Liver (tissue), 9 donors: ENCODE data around the gene PNKP. TPM values are rescaled to one million over a fixed set of nuclear protein-coding genes. Genes with fewer than 3 reads are reported as not detected.

ENCODE experiments used
- DNase-seq: peaks from one replicate; pipeline ENCODE4 v3.0.0-alpha.2; 2017; ENCODE audit warnings: low spot score
- H3K27ac ChIP-seq, 2 donors: one replicate each; pipeline ENCODE4 v1.7.0; 2013; ENCODE audit warnings: inconsistent platforms in 2 of 2, low read length in 2 of 2, control low read depth in 1 of 2, low read depth in 1 of 2, mild to moderate bottlenecking in 1 of 2
- H3K27me3 ChIP-seq, 4 donors: one replicate each; pipeline versions ENCODE4 v1.6.1 to v1.7.0; 2013; ENCODE audit warnings: low read length in 3 of 4, inconsistent platforms in 1 of 4, mild to moderate bottlenecking in 1 of 4, moderate library complexity in 1 of 4; ENCODE audit not compliant: control insufficient read depth in 4 of 4, insufficient read depth in 4 of 4
- H3K36me3 ChIP-seq, 4 donors: one replicate each; pipeline versions ENCODE4 v1.6.1 to v1.7.0; 2013; ENCODE audit warnings: low read length in 3 of 4, mild to moderate bottlenecking in 3 of 4, low read depth in 1 of 4, moderate library complexity in 1 of 4; ENCODE audit not compliant: control insufficient read depth in 4 of 4, insufficient read depth in 3 of 4
- H3K4me1 ChIP-seq, 4 donors: one replicate each; pipeline versions ENCODE4 v1.6.1 to v1.7.0; 2013; ENCODE audit warnings: low read length in 3 of 4, mild to moderate bottlenecking in 3 of 4, moderate library complexity in 1 of 4; ENCODE audit not compliant: control insufficient read depth in 4 of 4, insufficient read depth in 4 of 4
- H3K4me3 ChIP-seq, 3 donors: one replicate each; pipeline versions ENCODE4 v1.6.1 to v1.7.0; 2013; ENCODE audit warnings: low read length in 3 of 3, control low read depth in 1 of 3, low read depth in 1 of 3, mild to moderate bottlenecking in 1 of 3
- H3K9ac ChIP-seq, 2 donors: one replicate each; pipeline ENCODE4 v1.7.0; 2013; ENCODE audit warnings: low read length in 2 of 2, mild to moderate bottlenecking in 2 of 2, moderate library complexity in 2 of 2, control low read depth in 1 of 2, low read depth in 1 of 2
- H3K9me3 ChIP-seq, 4 donors: one replicate each; pipeline versions ENCODE4 v1.6.1 to v1.7.0; 2013; ENCODE audit warnings: low read length in 3 of 4; ENCODE audit not compliant: control insufficient read depth in 4 of 4
- ATF3 ChIP-seq: IDR thresholded peaks from 2 replicates; pipeline ENCODE4 v1.6.1; 2016; ENCODE audit warnings: antibody characterized with exemption
- CTCF ChIP-seq: fragments of 150-350 bp; IDR thresholded peaks from 2 replicates; pipeline ENCODE4 v1.5.1; 2017; ENCODE audit warnings: improper control_type of control experiment, low read depth, low read length; ENCODE audit not compliant: missing input control
- EGR1 ChIP-seq, 2 donors: IDR thresholded peaks; 2 replicates each; pipeline ENCODE4 v1.6.1; 2016 to 2018; ENCODE audit warnings: antibody characterized with exemption in 2 of 2, low read depth in 2 of 2
- FOXA1 ChIP-seq: IDR thresholded peaks from 2 replicates; pipeline ENCODE4 v1.6.1; 2016; ENCODE audit warnings: antibody characterized with exemption
- JUND ChIP-seq, 2 donors: IDR thresholded peaks; 2 replicates each; pipeline ENCODE4 v1.6.1; 2016; ENCODE audit warnings: antibody characterized with exemption in 2 of 2
- MAX ChIP-seq: IDR thresholded peaks from 2 replicates; pipeline ENCODE4 v1.6.1; 2016; ENCODE audit warnings: antibody characterized with exemption
- NR2F2 ChIP-seq: IDR thresholded peaks from 2 replicates; pipeline ENCODE4 v1.6.1; 2016; ENCODE audit warnings: antibody characterized with exemption
- RAD21 ChIP-seq, 2 donors: IDR thresholded peaks; 2 replicates each; pipeline ENCODE4 v1.6.1; 2016; ENCODE audit warnings: antibody characterized with exemption in 2 of 2, mild to moderate bottlenecking in 2 of 2
- RXRA ChIP-seq, 2 donors: IDR thresholded peaks; 2 replicates each; pipeline ENCODE4 v1.6.1; 2017 to 2018; ENCODE audit warnings: antibody characterized with exemption in 2 of 2, mild to moderate bottlenecking in 1 of 2
- SP1 ChIP-seq: IDR thresholded peaks from 2 replicates; pipeline ENCODE4 v1.6.1; 2018; ENCODE audit warnings: antibody characterized with exemption, mild to moderate bottlenecking
- TAF1 ChIP-seq: conservative IDR thresholded peaks from 2 replicates; pipeline ENCODE4 v1.6.1; 2016; ENCODE audit warnings: antibody characterized with exemption, mild to moderate bottlenecking
- ZBTB33 ChIP-seq: IDR thresholded peaks from 2 replicates; pipeline ENCODE4 v1.6.1; 2016; ENCODE audit warnings: antibody characterized with exemption
- WGBS: extraction: QIAGEN DNeasy Blood & Tissue Kit; methylation state at CpG from one replicate; pipeline ENCODE4 v1.1.7; 2013; 5-methylcytosine and 5-hydroxymethylcytosine counted together
- polyA plus RNA-seq, 2 donors: library from polyadenylated mRNA; stranded (reverse) in 1 of 2; unstranded in 1 of 2; fragments of 200-250 nt in 1 of 2; fragments of >200 nt in 1 of 2; fragmentation: Nextera tagmentation in 1 of 2; extraction: Ambion mirVana in 1 of 2; gene quantifications; one replicate each; pipeline versions ENCODE4 v1.2.1 to v1.2.3, GENCODE V29; 2013 to 2015
- total RNA-seq, 2 donors: library from RNA; depleted of rRNA; stranded (reverse); fragments of >200 nt; gene quantifications; one replicate each; pipeline ENCODE4 v1.2.3, GENCODE V29; 2014
- donor health status: healthy.
- donor health status: healthy.
- donor health status: healthy.
- donor health status: healthy.
- donor health status: healthy.

Gene PNKP
- total and polyA plus RNA-seq, 4 donors, result 17.3 to 30.9 (median 19.8) TPM

- DNase-seq, result no peak
- no peak overlapping the region for H3K9ac ChIP-seq
- 87% methylated on average over 22 of the region's 22 CpGs for WGBS
- peaks cover 4 to 63% (median 11%) of the 10 kb centered on the region in 4 donors for H3K36me3 ChIP-seq
- H3K4me3 ChIP-seq, result no peak overlapping the region
- H3K27me3 ChIP-seq, result no peaks in the 10 kb centered on the region
- H3K9me3 ChIP-seq, result no peaks in the 10 kb centered on the region
- TF ChIP-seq EGR1 (IDR thresholded peaks at IDR 0.05; ENCODE audit: low read depth in 2 of 2), result no peak
- no peak for TF ChIP-seq ZBTB33
- no peak for TF ChIP-seq SP1
- TF ChIP-seq TAF1, result no peak
- TF ChIP-seq MAX, result no peak
- no peak overlapping the region for H3K27ac ChIP-seq
- peaks cover 0 to 2% (median under 1%) of the 10 kb centered on the region in 4 donors for H3K4me1 ChIP-seq
Measured at GRCh38 chr19:49859682-49860335, 7.6 kb downstream of the PNKP start.

- H3K27me3 ChIP-seq, result no peaks in the 10 kb centered on the region
- WGBS, result 95% methylated on average over 37 of the region's 37 CpGs
- H3K4me1 ChIP-seq, result peaks cover 0 to 3% (median 0%) of the 10 kb centered on the region in 4 donors
- H3K27ac ChIP-seq, result no peak overlapping the region
- peaks cover 3 to 52% (median 8%) of the 10 kb centered on the region in 4 donors for H3K36me3 ChIP-seq
- no peak overlapping the region for H3K9ac ChIP-seq
- no peak for TF ChIP-seq NR2F2
- no peak for TF ChIP-seq TAF1
- no peak overlapping the region for H3K4me3 ChIP-seq
- no peaks in the 10 kb centered on the region for H3K9me3 ChIP-seq
- DNase-seq, result no peak
Measured at GRCh38 chr19:49858088-49858985, 9.0 kb downstream of the PNKP start.

GRCh38 chr19:49857838-49858087 lies 9.6 kb downstream of the PNKP start:
- H3K9ac ChIP-seq, result no peak overlapping the region
- TF ChIP-seq MAX, result no peak
- no peak for TF ChIP-seq RXRA (IDR thresholded peaks at IDR 0.05)
- TF ChIP-seq CTCF, result no peak
- no peak for TF ChIP-seq ATF3
- no peak for TF ChIP-seq RAD21 (IDR thresholded peaks at IDR 0.05)
- TF ChIP-seq FOXA1, result no peak
- TF ChIP-seq JUND (IDR thresholded peaks at IDR 0.05), result no peak
- no peak for TF ChIP-seq NR2F2
- no peak for TF ChIP-seq TAF1
- no peaks in the 10 kb centered on the region for H3K27me3 ChIP-seq
- peaks cover 1 to 3% (median 3%) of the 10 kb centered on the region in 4 donors for H3K4me1 ChIP-seq
- 92% methylated on average over 5 of the region's 5 CpGs for WGBS
- DNase-seq, result no peak
- H3K4me3 ChIP-seq, result no peak overlapping the region
- no peak overlapping the region for H3K27ac ChIP-seq
- H3K36me3 ChIP-seq, result peaks cover 0 to 49% (median 8%) of the 10 kb centered on the region in 4 donors
- H3K9me3 ChIP-seq, result no peaks in the 10 kb centered on the region
